ENCODE results near the gene STARD3. TPM values are rescaled to one million over a fixed set of nuclear protein-coding genes. Genes with fewer than 3 reads are reported as not detected.

Gene STARD3
- polyA plus RNA-seq, 1 donor from 2014 or later = 105 TPM

DNA sequence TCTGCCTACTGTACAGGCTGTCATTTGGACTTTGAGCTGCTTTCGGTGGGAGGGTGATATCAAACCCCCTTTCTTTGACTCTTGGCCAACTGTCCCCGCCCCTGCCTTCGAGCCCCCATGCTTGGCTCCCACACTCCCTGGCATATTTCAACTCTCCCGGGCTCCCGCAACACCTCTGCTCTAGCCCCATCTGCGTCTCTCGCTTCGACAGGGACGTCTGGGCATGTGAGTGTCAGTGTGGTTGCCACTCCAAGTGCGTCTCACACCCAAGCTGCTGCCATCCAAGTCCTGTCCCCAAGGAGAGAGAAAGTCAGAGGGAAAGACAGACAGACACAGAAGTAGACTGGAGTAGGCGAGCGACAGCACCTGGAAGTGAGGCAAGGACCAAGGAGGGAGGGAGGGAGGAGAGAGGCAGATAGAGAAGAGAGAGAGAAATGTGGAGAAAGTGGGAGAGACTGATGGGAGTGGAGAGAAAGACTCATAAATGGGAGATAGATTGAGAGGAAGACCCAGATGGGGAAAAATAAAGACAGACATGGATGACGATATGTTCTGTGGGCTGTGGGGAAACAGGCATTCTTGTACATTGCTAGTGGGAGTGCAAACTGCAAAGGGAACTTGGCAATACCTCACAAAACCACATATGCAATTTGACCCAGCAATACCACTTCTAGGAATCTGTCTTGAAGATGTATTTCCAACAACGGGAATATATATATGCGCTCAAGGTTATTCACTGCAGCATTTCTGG lies 11.8 kb downstream of the STARD3 start:
- Histone ChIP-seq H3K27me3 (ENCODE audit: insufficient read depth, low read depth, low read length) (no peaks in the 10 kb centered on the region), H3K79me2 (replicated peaks; ENCODE audit: insufficient read depth, low read length) (no peaks in the 10 kb centered on the region), H3K27ac (ENCODE audit: low read length) (no peak overlapping the region), H3K36me3 (ENCODE audit: insufficient read depth, low read length) (no peaks in the 10 kb centered on the region), H4K20me1 (ENCODE audit: insufficient read depth) (no peaks in the 10 kb centered on the region), H3F3A (ENCODE audit: insufficient read depth, low read length, poor library complexity, severe bottlenecking) (no peaks in the 10 kb centered on the region), H3K9ac (ENCODE audit: low read length) (no peak overlapping the region), H3K9me2 (ENCODE audit: insufficient read depth, low read length) (no peaks in the 10 kb centered on the region), H3K9me3 (ENCODE audit: low read length) (no peaks in the 10 kb centered on the region), H3K4me2 (ENCODE audit: low read length) (no peak overlapping the region), H2AFZ (ENCODE audit: low read depth, low read length) (no peak overlapping the region), H3K4me3 (ENCODE audit: low read length) (no peak overlapping the region)
- TF ChIP-seq EZH2 (IDR thresholded peaks at IDR 0.05; ENCODE audit: borderline replicate concordance, insufficient read depth, low read length, poor library complexity, severe bottlenecking) (no peak), MXI1 (conservative IDR thresholded peaks at IDR 0.05; ENCODE audit: poor library complexity, severe bottlenecking) (no peak), CTCF (IDR thresholded peaks at IDR 0.05; ENCODE audit: poor library complexity, severe bottlenecking) (no peak), RAD21 (conservative IDR thresholded peaks at IDR 0.05) (no peak), TAF1 (IDR thresholded peaks at IDR 0.05; ENCODE audit: low read depth) (no peak), REST (IDR thresholded peaks at IDR 0.05; ENCODE audit: borderline replicate concordance) (no peak), EP300 (conservative IDR thresholded peaks at IDR 0.05; ENCODE audit: poor library complexity, severe bottlenecking) (no peak), POLR2AphosphoS5 (IDR thresholded peaks at IDR 0.05) (no peak), SMC3 (conservative IDR thresholded peaks at IDR 0.05; ENCODE audit: poor library complexity) (no peak)

DNA sequence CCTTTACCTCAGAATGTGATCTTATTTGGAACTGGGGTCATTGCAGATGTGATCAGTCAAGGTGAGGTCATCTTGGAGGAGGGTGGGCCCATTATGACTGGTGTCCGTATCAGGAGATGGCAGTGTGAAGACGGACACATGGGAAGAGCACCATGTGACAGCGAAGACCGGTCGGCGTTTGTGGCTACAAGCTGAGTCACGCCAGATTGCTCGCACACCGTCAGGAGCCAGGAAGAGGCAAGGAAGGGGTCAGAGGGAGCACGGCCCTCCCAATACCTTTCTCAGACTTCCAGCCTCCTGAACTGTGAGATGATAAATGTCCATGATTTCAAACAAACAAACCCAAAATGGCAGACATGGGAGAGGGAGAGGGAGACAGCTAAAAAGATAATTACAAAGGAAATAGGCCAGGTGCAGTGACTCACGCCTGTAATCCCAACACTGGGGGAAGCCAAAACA lies 13.2 kb downstream of the STARD3 start:
- no peaks in the 10 kb centered on the region for H3K9me3 ChIP-seq (ENCODE audit: low read length)
- H3K4me3 ChIP-seq (ENCODE audit: low read length) = no peak overlapping the region
- no peak overlapping the region for H2AFZ ChIP-seq (ENCODE audit: low read depth, low read length)
- H3K9ac ChIP-seq (ENCODE audit: low read length) = no peak overlapping the region
- no peaks in the 10 kb centered on the region for H3K36me3 ChIP-seq (ENCODE audit: insufficient read depth, low read length)
- no peaks in the 10 kb centered on the region for H3F3A ChIP-seq (ENCODE audit: insufficient read depth, low read length, poor library complexity, severe bottlenecking)
- H3K27ac ChIP-seq (ENCODE audit: low read length) = no peak overlapping the region
- H3K9me2 ChIP-seq (ENCODE audit: insufficient read depth, low read length) = no peaks in the 10 kb centered on the region
- no peaks in the 10 kb centered on the region for H3K79me2 ChIP-seq (replicated peaks; ENCODE audit: insufficient read depth, low read length)
- H3K4me2 ChIP-seq (ENCODE audit: low read length) = no peak overlapping the region
- TF ChIP-seq REST (IDR thresholded peaks at IDR 0.05; ENCODE audit: borderline replicate concordance) = no peak
- TF ChIP-seq CTCF (IDR thresholded peaks at IDR 0.05; ENCODE audit: poor library complexity, severe bottlenecking) = no peak
- no peak for TF ChIP-seq MXI1 (conservative IDR thresholded peaks at IDR 0.05; ENCODE audit: poor library complexity, severe bottlenecking)
- no peak for TF ChIP-seq SMC3 (conservative IDR thresholded peaks at IDR 0.05; ENCODE audit: poor library complexity)
- no peak for TF ChIP-seq POLR2AphosphoS5 (IDR thresholded peaks at IDR 0.05)
- no peak for TF ChIP-seq EP300 (conservative IDR thresholded peaks at IDR 0.05; ENCODE audit: poor library complexity, severe bottlenecking)
- no peak for TF ChIP-seq EZH2 (IDR thresholded peaks at IDR 0.05; ENCODE audit: borderline replicate concordance, insufficient read depth, low read length, poor library complexity, severe bottlenecking)
- no peaks in the 10 kb centered on the region for H3K27me3 ChIP-seq (ENCODE audit: insufficient read depth, low read depth, low read length)
- H4K20me1 ChIP-seq (ENCODE audit: insufficient read depth) = no peaks in the 10 kb centered on the region

Measured in neural cell (in vitro differentiated cells).